Fibroblast of skin of left quadriceps (primary cell): Measurements from ENCODE around the gene CAGE1.
"Not testable (repeated sequence)": the region's sequence is repeated elsewhere in the genome, so short reads cannot be mapped to it uniquely, and the experiment has no call there.

Experiments used
- DNase-seq, 2 experiments: peaks; one replicate each; pipeline ENCODE4 v3.0.0-alpha.2; 2013; ENCODE audit warnings: low read depth in 2 of 2

The CAGE1 gene

GRCh38 chr6:7339007-7339732 is 50.4 kb downstream of the CAGE1 start:
- peak in 1 of 2 experiments; percentile 4 for DNase-seq

- no peak for DNase-seq
Measured at GRCh38 chr6:7338031-7338430, 51.5 kb downstream of the CAGE1 start.

- DNase-seq = no peak
Measured at GRCh38 chr6:7335519-7335918, 54.0 kb downstream of the CAGE1 start.

GRCh38 chr6:7334685-7335084 is 54.9 kb downstream of the CAGE1 start:
- no peak for DNase-seq

GRCh38 chr6:7332090-7332745 is 57.3 kb downstream of the CAGE1 start:
- DNase-seq = no peak

- DNase-seq = no peak
Measured at GRCh38 chr6:7331452-7331851, 58.1 kb downstream of the CAGE1 start.

GRCh38 chr6:7328243-7328642 is 61.3 kb downstream of the CAGE1 start:
- DNase-seq = no peak

- no peak for DNase-seq
Measured at GRCh38 chr6:7325750-7326149, 63.8 kb downstream of the CAGE1 start.

- DNase-seq = no peak
Measured at GRCh38 chr6:7324520-7324919, 65.0 kb downstream of the CAGE1 start.

- DNase-seq = no peak
Measured at GRCh38 chr6:7323074-7323473, 66.5 kb downstream of the CAGE1 start.

GRCh38 chr6:7321866-7322265 is 67.7 kb downstream of the CAGE1 start:
- DNase-seq = not testable (repeated sequence)

- not testable (repeated sequence) for DNase-seq
Measured at GRCh38 chr6:7319406-7319805, 70.1 kb downstream of the CAGE1 start.

GRCh38 chr6:7317538-7317937 is 72.0 kb downstream of the CAGE1 start:
- no peak for DNase-seq

GRCh38 chr6:7316658-7317533 is 72.6 kb downstream of the CAGE1 start:
- DNase-seq = no peak

- no peak for DNase-seq
Measured at GRCh38 chr6:7315948-7316365, 73.6 kb downstream of the CAGE1 start.

- not testable (repeated sequence) for DNase-seq
Measured at GRCh38 chr6:7315087-7315947, 74.2 kb downstream of the CAGE1 start.

- DNase-seq = no peak
Measured at GRCh38 chr6:7314414-7314813, 75.1 kb downstream of the CAGE1 start.

- DNase-seq = no peak
Measured at GRCh38 chr6:7313505-7314165, 75.9 kb downstream of the CAGE1 start.

GRCh38 chr6:7312616-7313504 is 76.7 kb downstream of the CAGE1 start, which contains the start of gene SSR1:
Gene SSR1 (minus strand): TSS chr6:7313199. CDS start chr6:7313120, 79 bp downstream.
- peak; percentile 93 to 94 for DNase-seq
